Nephron progenitor cell (in vitro differentiated cells): ENCODE data around the gene LDLRAD4.

ENCODE experiments used
- DNase-seq: peaks from one replicate; pipeline ENCODE4 v3.0.0; 2021
- H3K27ac Mint-ChIP-seq: 2 replicates; pipeline ENCODE4 v1.8.0; 2021; ENCODE audit warnings: mild to moderate bottlenecking, moderate library complexity, mixed read lengths
- H3K27me3 Mint-ChIP-seq: 2 replicates; pipeline ENCODE4 v1.8.0; 2021; ENCODE audit warnings: mild to moderate bottlenecking, low read depth, mixed read lengths; ENCODE audit not compliant: poor library complexity
- H3K36me3 Mint-ChIP-seq: 2 replicates; pipeline ENCODE4 v1.8.0; 2021; ENCODE audit warnings: low read depth, mixed read lengths
- H3K4me1 Mint-ChIP-seq: 2 replicates; pipeline ENCODE4 v1.8.0; 2021; ENCODE audit warnings: mixed read lengths
- H3K4me3 Mint-ChIP-seq: 2 replicates; pipeline ENCODE4 v1.8.0; 2021; ENCODE audit warnings: mild to moderate bottlenecking, moderate library complexity, mixed read lengths
- H3K9me3 Mint-ChIP-seq: 2 replicates; pipeline ENCODE4 v1.8.0; 2021; ENCODE audit warnings: mild to moderate bottlenecking, moderate library complexity, mixed read lengths
- TF ChIP-seq, protein P1 (sequence below): fragments of 200-600 bp; sonication (generic); IDR thresholded peaks from 2 replicates; pipeline ENCODE4 v1.5.0; 2021; ENCODE audit warnings: antibody characterized with exemption

The LDLRAD4 gene

DNA sequence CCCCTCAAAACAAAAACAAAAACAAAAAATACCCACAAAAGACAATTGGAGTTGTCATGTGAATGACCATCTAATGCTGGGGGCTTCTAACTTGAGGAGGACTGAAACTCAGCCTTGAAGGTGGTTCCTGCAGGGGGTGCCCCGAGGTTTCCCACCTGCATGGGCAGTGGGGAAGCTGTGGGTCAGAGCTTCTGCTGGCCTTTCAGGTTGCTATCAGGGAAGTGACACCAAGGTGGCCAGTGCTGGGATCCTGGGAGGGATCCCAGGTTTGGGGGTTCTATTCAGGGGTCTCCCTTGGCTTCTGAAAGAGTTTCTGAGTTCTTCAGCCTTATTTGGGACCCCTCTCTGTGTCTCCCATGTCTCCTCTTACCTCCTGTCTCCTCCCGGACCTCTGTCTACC, 62.8 kb downstream of the LDLRAD4 start:
- H3K27ac Mint-ChIP-seq, result no peak overlapping the region
- peaks cover 16% of the 10 kb centered on the region for H3K9me3 Mint-ChIP-seq
- no peaks in the 10 kb centered on the region for H3K36me3 Mint-ChIP-seq
- H3K27me3 Mint-ChIP-seq, result peaks cover 4% of the 10 kb centered on the region
- TF ChIP-seq, protein P1, sequence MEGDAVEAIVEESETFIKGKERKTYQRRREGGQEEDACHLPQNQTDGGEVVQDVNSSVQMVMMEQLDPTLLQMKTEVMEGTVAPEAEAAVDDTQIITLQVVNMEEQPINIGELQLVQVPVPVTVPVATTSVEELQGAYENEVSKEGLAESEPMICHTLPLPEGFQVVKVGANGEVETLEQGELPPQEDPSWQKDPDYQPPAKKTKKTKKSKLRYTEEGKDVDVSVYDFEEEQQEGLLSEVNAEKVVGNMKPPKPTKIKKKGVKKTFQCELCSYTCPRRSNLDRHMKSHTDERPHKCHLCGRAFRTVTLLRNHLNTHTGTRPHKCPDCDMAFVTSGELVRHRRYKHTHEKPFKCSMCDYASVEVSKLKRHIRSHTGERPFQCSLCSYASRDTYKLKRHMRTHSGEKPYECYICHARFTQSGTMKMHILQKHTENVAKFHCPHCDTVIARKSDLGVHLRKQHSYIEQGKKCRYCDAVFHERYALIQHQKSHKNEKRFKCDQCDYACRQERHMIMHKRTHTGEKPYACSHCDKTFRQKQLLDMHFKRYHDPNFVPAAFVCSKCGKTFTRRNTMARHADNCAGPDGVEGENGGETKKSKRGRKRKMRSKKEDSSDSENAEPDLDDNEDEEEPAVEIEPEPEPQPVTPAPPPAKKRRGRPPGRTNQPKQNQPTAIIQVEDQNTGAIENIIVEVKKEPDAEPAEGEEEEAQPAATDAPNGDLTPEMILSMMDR, result no peak
- no peak for DNase-seq
- H3K4me1 Mint-ChIP-seq, result peaks cover 32% of the 10 kb centered on the region
- no peak overlapping the region for H3K4me3 Mint-ChIP-seq

DNA sequence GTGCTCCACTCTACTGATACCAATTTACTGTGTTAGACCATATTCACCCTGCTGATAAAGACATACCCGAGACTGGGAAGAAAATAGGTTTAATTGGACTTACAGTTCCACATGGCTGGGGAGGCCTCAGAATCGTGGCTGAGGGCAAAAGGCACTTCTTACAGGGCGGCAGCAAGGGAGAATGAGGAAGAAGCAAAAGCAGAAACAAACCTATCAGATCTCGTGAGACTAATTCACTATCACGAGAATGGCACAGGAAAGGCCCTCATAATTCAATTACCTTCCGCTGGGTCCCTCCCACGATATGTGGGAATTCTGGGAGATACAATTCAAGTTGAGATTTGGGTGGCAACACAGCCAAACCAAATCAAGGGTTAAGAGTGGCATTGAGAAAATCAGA, 65.2 kb downstream of the LDLRAD4 start:
- no peak overlapping the region for H3K4me3 Mint-ChIP-seq
- TF ChIP-seq, protein P1, result no peak
- H3K36me3 Mint-ChIP-seq, result no peaks in the 10 kb centered on the region
- peaks cover 16% of the 10 kb centered on the region for H3K9me3 Mint-ChIP-seq
- H3K27ac Mint-ChIP-seq, result no peak overlapping the region
- peaks cover 25% of the 10 kb centered on the region for H3K4me1 Mint-ChIP-seq
- no peak for DNase-seq
- H3K27me3 Mint-ChIP-seq, result peaks cover 7% of the 10 kb centered on the region

DNA sequence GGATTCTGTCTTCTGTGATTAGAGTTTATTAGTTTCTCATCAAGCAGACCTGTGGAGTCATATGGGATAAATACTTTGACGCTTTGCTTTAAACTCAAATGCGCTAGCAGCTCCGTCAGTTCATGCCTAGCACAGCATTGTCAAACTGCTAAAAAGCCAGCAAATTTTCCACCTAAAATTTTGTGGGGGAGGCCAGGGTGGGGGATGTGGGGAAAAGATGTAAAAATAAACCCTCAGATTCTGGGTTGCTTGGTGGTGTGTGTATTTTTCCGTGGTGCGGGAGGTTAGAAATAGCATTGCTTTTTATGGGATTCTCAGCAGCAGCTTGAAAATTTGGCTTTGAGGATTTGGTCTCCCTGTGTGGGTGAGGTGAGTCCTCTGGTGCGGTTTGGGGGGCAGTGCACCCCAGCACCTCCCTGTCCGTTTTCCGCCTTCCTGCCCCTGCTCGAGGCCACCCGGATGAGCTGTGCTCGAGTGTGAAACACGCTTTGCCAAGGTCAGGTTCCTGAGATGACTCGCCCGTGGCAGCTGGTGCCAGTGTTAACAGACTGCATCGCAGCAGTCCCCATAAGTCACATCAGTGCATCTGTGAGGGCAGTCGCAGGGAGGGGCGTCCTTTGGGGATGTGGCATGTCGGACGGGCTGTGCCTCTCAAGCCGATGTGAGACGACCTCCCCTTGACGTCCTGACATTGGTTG, 65.9 kb downstream of the LDLRAD4 start:
- peaks cover 18% of the 10 kb centered on the region for H3K4me1 Mint-ChIP-seq
- no peak for DNase-seq
- H3K36me3 Mint-ChIP-seq, result no peaks in the 10 kb centered on the region
- H3K9me3 Mint-ChIP-seq, result peaks cover 16% of the 10 kb centered on the region
- peaks cover 7% of the 10 kb centered on the region for H3K27me3 Mint-ChIP-seq
- no peak overlapping the region for H3K4me3 Mint-ChIP-seq
- H3K27ac Mint-ChIP-seq, result no peak overlapping the region
- TF ChIP-seq, protein P1, result no peak

DNA sequence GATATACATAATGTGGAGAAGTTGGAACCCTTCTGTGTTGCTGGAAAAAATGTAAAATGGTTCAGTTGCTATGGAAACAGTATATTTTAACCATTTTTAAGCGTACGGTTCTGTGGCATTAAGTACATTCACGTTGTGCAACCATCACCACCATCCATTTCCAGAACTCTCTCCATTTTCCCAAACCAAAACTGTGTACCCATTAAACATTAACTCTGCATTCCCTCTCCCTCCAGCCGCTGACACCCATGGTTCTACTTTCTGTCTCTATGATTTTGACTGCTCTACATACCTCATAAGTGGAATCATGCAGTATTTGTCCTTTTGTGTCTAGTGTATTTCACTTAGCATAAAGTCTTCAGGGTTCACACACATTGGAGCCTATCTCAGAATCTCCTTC, 67.3 kb downstream of the LDLRAD4 start:
- Mint-ChIP-seq H3K27me3 (peaks cover 7% of the 10 kb centered on the region), H3K4me3 (no peak overlapping the region), H3K27ac (no peak overlapping the region), H3K4me1 (peaks cover 4% of the 10 kb centered on the region), H3K9me3 (peaks cover 16% of the 10 kb centered on the region), H3K36me3 (no peaks in the 10 kb centered on the region)
- TF ChIP-seq, protein P1, result no peak
- DNase-seq, result no peak

DNA sequence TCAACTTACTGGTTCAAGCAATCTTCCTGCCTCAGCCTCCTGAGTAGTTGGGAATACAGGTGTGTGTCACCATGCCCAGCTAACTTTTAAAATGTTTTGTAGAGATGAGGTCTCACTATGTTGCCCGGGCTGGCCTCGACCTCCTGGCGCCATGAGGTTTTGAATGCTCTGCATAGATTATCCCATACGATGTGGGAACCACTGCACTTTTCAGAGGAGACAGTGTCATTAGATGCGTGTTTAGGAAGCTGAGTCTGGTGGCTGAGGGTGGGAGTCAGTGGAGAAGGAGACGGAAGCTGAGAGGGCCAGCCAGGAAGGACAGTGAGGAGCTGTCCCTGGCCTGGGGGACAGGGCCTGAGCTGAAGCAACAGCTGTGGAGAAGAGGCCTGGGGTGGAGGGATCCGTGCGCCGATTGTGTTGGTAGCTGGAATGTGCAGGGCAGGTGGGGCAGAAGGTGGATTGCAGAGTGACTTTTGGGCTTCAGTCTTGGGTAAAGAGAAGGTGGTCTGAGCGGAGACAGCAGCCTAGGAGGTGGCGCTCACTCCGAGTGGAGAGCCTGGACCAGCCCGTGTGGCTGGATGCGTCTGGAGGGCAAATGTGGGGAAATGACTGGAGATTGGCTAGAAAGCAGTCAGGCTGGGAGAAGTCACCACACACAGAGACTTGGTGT, 68.0 kb downstream of the LDLRAD4 start:
- DNase-seq, result no peak
- Mint-ChIP-seq H3K27me3 (peaks cover 7% of the 10 kb centered on the region), H3K4me3 (no peak overlapping the region), H3K36me3 (no peaks in the 10 kb centered on the region), H3K9me3 (peaks cover 16% of the 10 kb centered on the region), H3K4me1 (no peaks in the 10 kb centered on the region), H3K27ac (no peak overlapping the region)
- TF ChIP-seq, protein P1, result no peak

DNA sequence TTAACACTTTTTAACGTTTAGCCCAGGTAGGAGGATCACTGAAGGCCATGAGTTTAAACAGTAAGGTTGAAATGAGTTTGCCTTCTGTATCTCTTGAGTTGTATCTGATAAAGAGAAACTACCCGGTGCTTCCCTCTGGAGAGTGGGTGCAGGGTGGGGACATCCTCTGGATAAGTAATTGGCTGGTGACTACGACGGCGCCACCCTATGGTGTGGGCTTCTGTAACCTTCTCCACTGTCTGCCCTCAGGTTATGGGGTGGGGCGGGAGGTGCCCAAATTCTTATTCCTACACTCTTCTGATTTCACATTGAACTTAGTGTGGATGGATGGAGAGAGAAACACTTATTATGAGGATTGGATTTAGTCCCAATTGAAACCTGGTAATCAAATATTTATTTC, 68.8 kb downstream of the LDLRAD4 start:
- TF ChIP-seq, protein P1, result no peak
- no peak for DNase-seq
- H3K4me3 Mint-ChIP-seq, result no peak overlapping the region
- H3K4me1 Mint-ChIP-seq, result no peaks in the 10 kb centered on the region
- no peaks in the 10 kb centered on the region for H3K36me3 Mint-ChIP-seq
- no peak overlapping the region for H3K27ac Mint-ChIP-seq
- H3K9me3 Mint-ChIP-seq, result peaks cover 10% of the 10 kb centered on the region
- H3K27me3 Mint-ChIP-seq, result peaks cover 7% of the 10 kb centered on the region
